Myocyte (in vitro differentiated cells): ENCODE results near the gene SPRN. TPM values are rescaled to one million over a fixed set of nuclear protein-coding genes. Genes with fewer than 3 reads are reported as not detected.
A peak's percentile ranks its signal among the peaks of the same experiment; 100 is the strongest.
"Not testable (repeated sequence)": the region's sequence is repeated elsewhere in the genome, so short reads cannot be mapped to it uniquely, and the experiment has no call there.

Source experiments
- DNase-seq: peaks from one replicate; pipeline ENCODE4 v3.0.0-alpha.2; 2012; ENCODE audit warnings: low read depth
- total RNA-seq: library from RNA; depleted of rRNA; stranded (reverse); fragments of >200 nt; gene quantifications from 2 replicates; pipeline ENCODE4 v1.2.3, GENCODE V29; 2014

The SPRN gene
- total RNA-seq, 1 donor from 2014 or later: 0.08 TPM

DNA sequence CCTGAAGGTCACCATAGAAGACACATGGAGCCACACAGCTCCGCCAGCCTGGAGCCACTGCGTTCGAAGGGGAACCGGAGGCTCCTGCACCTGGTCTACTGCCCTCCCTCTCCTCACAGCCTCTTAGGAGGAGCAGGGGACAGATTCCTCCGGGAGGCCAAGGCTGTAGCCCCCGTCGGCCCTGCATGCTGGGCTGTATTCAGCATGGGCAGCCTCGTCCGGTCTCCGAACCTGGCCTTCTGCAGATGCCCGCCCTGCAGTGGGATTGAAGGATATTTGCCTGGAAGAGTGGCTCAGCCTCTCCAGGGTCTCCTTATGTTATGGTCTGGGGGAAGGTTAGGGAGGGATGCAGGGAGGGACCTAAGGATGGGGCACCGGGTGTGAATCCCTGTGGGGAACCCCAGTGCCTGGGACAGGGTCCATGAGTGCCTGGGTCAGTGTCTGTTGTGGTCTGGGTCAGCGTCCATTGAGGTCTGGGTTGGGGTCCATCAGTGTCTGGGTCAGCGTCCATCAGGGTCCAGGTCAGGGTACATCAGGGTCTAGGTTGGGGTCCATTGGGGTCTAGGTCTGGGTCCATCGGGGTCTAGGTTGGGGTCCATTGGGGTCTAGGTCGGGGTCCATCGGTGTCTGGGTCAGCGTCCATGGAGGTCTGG, 16.3 kb upstream of the SPRN start:
- DNase-seq: no peak

DNA sequence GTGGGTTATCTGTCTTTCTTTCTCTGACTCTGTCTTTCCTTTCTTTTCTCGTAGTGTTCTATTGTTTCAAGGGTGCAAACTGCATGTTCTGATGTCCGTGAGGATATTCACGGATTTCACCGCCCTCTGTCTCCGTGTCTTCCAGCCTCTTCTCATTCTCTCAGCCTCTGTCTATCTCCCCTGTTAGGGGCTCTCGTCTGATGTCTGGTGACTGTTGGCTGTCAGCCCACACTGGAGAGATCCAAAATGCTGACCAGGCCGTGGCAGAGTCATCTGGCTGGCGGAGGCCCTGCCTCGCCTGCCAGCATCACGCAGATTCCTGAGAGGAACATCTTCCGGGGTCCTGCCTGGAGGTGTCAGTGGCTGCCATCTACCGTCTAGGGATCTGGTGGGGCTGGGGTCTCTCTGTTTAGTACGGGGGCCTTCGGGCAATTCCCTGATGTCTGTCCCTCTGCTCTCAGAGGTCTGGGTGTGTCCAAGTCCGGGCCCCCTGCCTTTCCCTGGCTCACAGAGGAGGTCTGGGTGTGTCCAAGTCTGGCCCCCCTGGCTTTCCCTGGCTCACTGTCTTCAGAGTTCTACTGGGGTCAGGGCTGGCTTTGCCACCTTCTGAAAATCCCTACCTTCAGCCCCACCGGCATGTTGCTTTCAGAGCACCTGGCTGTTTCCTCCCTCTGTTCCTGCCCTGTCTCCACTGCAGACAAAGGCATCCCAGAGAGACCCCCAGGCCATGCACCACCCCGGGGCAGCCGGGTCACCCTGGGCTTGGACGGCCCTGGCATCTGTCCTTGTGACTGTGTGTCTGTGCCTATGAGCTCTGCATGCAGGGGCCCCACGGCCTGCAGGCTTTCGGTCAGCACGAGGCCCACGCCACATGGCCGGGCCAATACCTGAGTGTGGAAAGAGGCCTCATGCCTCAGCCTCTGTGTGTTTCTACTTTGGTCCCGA, 15.4 kb upstream of the SPRN start:
- DNase-seq: no peak

DNA sequence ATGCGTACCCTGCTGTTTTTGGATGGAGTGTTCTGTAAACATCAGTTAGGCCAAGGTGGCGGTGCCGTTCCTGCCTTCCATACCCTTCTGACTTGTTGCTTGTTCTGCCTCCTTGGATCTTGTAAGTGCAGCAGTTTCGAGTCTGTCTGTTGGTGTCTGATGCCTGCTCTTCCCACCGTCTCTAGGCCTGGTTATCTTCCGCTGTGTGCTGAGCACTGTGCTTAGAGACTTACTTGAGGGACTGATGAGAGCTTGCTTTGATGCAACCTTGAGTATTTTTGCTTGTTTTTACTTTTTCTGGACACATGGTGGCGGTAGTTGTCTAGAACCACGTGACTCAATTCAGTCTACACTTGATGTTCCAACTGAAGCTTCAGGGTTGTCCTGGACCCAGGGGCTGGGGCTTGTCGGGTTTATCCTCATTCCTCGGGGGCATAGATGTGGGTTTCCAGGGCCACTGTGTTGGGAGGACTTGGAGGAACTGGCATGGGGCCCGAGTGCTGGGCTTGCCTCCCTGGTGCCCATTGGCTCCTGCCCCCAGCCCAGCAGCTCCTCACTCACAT, 14.4 kb upstream of the SPRN start:
- DNase-seq: no peak

DNA sequence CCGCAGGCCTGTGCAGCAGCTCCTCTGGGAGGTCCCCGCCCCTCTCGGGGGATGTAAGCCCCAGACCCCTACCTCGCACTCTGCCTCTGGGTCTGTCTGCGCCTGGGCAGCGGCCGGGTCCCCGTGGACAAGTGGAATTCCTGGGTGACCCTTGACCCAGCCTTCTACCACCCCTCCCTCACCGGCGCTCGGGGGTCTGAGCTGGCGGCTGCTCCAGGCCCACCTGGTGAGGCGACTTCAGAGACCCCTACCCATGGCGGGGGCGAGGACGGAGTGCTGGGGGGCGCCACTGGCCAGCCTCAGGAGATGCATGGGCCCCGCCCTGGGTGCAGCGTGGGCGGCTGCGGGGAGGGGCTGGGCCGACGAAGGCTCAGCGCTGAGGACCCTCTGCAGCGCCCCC, 8.4 kb upstream of the SPRN start:
- DNase-seq: not testable (repeated sequence)

DNA sequence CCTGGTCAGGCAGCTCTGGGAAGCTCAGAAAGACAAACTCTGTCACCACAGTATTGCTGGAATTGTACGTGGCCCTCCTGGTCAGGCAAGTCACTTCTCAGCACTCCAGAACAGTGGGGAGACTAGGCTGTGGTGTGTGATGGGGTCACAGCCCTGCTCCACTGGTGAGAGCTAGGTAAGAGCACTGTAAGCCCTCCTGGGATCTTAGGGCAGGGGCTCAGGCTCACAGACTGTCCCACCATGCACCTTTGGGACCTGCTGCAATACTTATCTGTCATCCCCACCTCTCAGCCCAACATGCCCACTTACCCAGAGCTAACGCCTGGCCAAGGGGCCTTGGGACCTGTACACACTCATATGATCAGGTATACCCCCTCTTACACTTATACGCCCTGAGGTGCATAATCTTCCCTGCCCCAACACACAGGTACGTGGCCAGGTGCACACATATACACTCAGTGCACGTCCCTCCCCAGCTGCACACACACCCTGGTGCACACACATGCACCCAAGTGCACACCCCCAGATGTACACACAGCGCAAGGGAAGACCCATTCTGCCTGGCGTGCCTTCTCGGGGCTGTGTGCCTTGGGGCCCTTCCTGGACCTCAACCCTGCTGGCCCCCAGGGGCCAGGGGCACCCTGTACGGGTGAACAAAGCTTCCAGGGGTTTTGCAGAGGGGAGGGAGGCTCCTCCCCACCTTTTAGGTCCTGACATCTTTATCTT, 7.6 kb upstream of the SPRN start:
- DNase-seq: not testable (repeated sequence)

DNA sequence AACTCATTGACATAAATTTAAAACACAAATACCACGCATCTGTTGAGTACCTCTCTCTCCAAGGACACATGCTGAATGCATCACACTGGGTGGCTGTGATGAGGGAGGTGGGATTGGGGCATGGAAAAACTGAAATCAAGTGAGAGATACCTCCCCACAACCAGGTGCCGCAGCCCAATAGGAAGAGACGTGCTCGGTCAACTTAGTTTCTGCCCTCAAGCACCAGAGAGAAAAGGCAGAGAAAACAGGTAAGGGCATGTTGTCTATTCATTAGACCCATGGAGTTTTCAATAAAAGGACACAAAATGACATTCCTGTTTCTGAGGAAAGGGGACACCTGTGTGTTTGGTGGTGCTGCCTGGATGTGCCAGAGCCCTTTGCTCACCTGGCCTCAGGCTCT, 5.1 kb upstream of the SPRN start:
- not testable (repeated sequence) for DNase-seq

DNA sequence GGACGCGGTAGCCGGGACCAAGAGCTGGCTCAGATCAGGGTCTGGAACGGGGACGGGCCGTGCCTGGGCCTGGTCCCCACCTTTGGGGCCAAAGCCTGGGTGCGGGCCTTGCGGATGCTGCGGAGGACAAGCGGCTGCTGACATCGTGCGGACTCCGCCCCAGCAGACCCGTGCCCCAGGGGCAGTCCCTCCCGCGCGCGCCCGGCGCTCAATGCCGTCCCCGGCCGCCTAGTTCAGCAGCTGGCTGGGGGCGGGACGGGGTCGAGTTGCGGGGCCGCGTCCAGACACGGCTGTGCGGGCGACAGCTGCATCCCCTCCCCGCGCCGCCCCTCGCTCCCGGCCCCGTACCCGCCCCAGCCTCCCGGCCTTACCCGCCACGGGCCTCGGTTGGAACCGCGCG, 323 bp downstream of the SPRN start:
- DNase-seq: not testable (repeated sequence)

DNA sequence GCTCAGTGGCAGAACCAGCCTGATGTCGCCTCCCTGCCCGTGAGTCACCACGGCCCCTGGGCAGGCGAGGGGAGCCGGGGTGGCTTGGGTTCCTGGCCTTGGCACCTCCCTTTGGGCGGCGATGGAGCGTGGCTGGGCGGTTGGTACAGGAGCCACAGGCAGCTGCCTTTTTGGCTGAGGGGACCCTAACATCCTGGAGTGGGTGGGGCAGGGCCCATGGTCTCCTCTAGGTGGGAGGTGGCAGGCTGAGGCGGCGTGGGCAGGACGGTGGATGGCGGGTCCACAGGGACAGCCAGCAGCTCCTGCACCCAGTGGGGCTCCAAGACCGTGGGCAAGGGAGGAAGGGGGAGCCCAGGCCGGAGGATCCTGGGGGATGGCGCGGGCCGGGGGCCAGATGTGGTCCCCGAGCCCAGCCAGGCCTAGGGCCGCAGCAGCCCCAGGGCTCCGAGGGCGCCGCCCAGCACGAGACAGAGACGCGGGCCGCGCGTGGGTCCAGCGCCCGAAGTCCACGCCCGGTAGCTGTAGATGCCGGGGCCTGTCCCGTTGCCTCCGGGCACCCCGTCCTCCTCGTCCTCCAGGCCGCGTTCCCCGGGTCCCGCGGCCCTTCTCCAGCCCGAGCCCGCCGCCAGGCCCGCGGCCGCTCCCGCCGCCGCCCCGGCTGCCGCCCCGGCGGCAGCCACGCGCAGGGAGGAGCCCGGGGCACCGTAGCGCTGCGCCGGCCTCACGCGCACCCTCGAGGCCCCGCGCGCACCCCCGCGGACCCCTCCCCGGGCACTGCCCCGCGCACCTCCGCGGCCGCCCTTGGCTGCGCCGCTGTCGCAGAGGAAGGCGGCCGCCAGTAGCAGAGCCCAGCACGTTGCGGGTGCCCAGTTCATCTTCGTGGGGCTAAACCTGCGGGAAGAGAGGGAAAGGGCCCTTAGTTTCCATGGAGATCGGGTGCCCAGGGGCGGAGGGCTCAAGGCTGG, 1.3 kb downstream of the SPRN start:
- peak; percentile 24 for DNase-seq

DNA sequence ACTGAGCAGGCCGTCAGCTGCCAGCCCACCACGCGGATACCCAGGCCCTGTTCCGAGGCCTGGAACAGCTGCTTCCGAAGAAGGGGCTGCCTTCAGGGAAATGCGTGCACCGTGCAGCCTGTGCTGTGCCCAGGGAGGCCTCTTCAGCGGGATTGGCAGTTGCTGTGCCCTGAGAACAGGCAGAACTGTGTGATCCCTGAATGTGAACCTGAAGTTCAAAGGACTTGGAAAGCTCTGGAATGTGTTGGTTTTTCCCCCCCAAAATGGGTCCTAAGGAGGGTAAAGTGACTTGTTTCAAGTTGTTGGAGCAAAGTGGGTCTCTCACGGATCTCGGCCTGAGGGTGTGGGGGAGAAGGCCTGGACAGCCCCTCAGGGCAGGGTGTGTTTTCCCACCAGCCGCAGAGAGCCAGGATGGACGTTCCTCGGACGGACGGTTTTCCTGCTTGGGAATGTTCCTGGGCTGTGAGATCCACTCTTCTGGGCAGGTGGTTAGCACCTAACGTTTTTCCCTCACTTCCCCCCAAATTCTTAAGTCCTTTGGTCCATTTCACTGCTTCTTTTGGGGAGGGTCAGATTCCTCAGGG, 2.1 kb downstream of the SPRN start:
- DNase-seq: no peak

DNA sequence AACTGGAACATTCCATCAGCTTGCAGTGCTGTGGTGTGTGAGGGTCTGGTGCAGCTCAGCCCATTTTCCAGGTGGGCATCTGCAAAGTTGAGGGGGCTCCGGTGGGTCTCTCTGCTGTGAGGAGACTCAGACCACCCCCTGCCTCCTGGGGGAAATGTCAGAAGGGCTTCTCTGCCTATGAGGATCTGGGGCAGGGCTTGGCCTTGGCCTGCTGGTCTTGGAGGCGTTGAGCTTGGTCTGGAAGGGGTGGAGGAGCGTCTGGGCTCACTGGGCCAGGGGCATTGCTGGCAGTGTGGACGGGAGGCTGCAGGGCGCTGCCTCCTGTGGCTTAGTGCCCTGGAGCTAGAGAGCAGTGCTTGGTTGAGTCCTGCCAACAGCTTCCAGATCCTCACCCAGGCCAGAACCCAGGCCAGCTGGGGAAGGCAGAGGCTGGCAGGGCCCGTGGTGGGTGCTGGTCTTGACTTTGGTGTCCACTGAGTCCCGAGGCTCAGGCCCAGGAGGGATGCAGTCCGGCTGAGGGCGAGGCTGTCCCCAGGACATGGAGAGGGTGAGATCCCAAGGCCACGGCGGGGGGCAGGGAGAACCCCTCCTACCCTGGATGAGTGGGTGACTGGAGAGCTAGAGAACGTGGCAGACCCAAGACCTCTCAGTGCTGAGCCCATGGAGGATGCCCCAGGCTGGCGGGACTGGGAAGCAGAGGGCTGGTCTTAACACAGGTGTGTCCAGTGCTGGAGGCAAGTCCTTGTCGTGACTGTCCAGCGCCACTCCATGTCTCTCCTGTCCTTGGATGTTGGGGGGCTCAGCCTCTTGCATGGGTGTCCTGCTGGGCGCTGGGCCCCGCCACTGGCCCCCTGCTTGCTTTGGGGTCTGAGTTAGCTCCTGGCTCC, 2.8 kb downstream of the SPRN start:
- no peak for DNase-seq

DNA sequence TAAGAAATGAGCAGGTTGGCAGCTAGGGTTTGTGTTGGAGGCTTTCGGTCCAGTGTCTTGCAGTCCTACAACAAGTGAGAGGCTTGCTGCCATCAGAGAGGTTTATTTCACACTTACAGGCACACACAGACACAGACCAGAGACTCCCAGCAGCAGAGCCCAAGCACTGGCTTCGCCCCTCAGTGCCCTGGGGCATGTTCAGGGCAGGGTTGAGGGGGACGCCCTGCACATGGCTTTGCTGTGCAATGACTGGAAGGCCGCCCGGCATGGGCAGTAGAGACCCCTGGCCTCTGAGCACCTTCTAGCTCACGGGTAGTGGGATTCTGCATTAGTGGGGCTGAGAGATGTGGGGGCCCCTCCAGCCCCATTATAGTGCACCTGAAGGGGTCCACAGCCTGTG, 3.8 kb downstream of the SPRN start:
- no peak for DNase-seq

DNA sequence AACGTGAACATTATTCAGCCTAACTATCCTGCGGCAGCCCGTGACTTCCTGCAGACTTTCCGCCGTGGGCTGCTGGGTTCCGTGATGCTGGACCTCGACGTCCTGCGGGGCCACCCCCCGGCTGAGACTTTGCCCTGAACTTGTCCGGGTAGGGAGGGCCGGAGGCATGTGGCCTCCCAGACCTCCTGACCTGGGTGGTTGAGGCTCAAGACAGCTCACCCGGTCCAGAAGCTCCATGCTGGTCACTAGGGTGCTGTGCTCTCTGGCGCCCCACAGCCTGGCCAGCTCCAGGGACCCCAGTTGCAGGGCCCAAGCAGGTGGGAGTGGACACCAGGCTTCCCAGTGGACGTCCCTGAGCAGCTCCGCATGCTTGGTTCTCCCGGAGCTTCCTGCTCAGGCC, 4.4 kb downstream of the SPRN start:
- no peak for DNase-seq

DNA sequence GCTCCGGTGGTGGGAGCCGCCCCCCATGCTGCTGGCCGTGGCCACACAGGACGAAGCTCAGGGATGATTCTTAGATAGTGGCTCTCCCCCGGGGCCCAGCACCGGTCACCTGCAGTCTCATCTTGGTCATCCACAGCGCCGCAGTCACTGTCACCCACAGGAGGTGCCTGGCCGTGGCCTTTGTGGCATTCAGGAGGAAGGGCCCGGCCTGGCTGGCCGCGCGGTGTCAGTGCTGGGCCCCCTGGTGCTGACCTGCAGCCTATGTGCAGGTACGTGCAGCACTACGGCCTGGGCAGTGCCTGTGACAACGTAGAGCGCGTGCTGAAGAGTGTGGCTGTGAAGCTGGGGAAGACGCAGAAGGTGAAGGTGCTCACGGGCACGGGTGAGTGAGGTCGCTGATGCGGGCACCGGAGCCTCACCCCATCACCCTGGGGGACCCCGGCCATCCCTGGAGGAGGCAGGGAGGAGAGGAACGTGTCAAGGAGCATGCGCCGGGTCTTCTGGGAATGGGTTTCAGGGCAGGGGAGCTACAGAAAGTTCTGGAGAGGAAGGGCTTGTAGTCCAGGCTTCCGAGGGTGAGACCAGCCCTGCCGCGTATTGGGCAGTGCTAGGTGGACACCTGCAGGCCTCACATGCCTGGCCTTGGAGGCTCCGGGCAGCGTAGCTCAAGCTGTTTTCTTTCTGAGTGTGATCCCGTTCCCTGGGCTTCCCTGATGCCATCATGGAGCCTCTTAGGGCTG, 5.0 kb downstream of the SPRN start:
- DNase-seq: no peak

DNA sequence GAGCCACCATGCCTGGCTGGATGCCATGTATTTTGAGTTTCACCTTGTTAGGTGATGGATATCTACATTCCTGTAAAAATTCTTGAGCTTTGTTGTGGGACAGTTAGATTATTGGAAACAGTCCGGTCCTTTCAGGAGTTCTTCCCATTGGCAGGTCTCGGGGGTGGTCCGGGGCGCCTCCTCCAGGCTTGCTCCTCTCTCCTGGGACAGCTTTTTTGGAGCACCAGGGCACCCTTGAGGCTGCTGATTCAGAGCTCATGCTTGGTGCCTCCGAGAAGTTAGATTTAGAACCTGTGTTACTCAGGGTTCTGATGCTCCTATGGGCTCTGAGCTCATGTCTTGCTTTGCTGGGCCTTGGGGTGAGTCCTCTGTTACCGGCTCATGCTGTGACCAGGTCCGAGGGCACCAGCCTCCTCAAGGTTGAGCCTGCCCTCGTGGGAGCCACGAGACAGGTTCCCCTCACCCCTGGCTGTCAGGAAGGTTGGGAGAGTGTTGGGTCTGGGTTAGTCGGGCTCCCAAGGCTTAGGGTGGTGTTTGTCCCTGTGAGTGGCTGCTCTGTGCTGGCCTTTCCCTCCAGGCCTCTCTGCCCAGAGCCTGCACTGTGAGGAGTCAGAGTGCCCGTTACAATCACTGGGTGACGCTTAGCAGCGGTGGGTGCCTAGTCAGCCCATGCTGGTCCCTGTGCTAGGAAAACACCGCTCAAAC, 6.0 kb downstream of the SPRN start:
- no peak for DNase-seq

DNA sequence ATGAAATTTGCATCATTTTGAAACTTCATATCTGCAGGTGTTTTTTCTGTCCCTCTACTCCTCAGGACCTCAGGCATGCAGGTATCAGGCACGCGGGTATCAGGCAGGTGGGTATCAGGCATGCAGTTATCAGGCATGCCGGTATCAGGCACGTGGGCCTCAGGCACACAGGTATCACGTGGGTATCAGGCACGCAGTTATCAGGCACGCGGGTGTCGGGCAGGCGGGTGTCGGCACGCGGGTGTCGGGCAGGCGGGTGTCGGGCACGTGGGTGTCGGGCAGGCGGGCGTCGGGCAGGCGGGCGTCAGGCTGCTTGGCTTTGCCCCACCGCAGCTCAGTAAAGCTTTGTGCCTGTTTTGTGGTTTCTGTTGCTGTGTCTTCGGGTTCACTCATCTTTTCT, 8.7 kb downstream of the SPRN start:
- DNase-seq: no peak

DNA sequence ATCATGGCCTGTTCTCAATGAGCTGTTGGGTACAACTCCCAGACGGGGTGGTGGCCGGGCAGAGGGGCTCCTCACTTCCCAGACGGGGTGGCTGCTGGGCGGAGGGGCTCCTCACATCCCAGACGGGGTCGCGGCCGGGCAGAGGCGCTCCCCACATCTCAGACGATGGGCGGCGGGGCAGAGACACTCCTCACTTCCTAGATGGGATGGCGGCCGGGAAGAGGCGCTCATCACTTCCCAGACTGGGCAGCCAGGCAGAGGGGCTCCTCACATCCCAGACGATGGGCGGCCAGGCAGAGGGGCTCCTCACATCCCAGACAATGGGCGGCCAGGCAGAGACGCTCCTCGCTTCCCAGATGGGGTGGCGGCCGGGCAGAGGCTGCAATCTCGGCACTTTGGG, 10.0 kb downstream of the SPRN start:
- DNase-seq: not testable (repeated sequence)

DNA sequence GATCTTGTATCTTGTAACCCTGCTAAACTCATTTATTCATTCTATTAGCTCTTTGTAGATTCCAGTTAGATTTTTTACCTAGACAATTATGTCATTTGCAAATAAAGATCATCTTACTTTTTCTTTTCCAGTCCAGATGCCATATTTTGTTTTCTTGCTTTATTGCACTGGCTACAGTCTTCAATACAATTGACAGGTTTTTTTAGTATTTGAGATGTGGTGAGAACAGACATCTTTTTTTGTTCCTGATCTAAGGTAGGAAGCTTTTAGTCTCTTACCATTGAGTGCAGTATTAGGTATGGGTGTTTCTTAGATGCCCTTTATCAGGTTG, 12.1 kb downstream of the SPRN start:
- no peak for DNase-seq
